B cell (primary cell): ENCODE data around the gene DCLK1. TPM values are rescaled to one million over a fixed set of nuclear protein-coding genes. Genes with fewer than 3 reads are reported as not detected.

ENCODE experiments used
- ATAC-seq: fragments of 200-7000 bp; cut with Tn5 transposase; one replicate; pipeline ENCODE4 v1.10.0; 2021; ENCODE audit warnings: low read depth, mild to moderate bottlenecking, moderate number of reproducible peaks, moderate library complexity
- CTCF ChIA-PET: fragments of 350-600 bp; sonication (Branson Sonifier 250); formaldehyde crosslinking; loops from one replicate; lab custom pipeline; 2021; ENCODE audit warnings: antibody characterized with exemption, inconsistent platforms; lab: Charles Lee
- POLR2A ChIA-PET: fragments of 350-600 bp; sonication (Branson Sonifier 250); formaldehyde crosslinking; loops from one replicate; lab custom pipeline; 2021; ENCODE audit warnings: antibody characterized with exemption; lab: Charles Lee
- DNase-seq: peaks from one replicate; pipeline ENCODE4 v3.0.0; 2013
- H2AFZ ChIP-seq: 2 replicates; pipeline ENCODE4 v1.6.1; 2012; ENCODE audit warnings: mild to moderate bottlenecking, low read depth, low read length; ENCODE audit not compliant: insufficient read depth, poor library complexity, severe bottlenecking
- H3K27ac ChIP-seq, 2 donors: 1 replicate in 1 of 2; 2 replicates in 1 of 2; pipeline ENCODE4 v1.5.1; 2012 to 2013; ENCODE audit warnings: low read length in 2 of 2, mild to moderate bottlenecking in 2 of 2, moderate library complexity in 1 of 2
- H3K27me3 ChIP-seq, 4 experiments: fragments of 200-600 bp in 1 of 4; sonication (generic) in 1 of 4; replicated peaks in 1 of 4; 1 replicate in 2 of 4; 2 replicates in 2 of 4; pipeline versions ENCODE4 v1.6.1 to v1.7.0; 2013 to 2016; ENCODE audit warnings: low read length in 3 of 4, mild to moderate bottlenecking in 2 of 4, mixed read lengths in 1 of 4, moderate library complexity in 1 of 4; ENCODE audit not compliant: insufficient read depth in 4 of 4, control insufficient read depth in 3 of 4; ENCODE audit errors: control extremely low read depth in 1 of 4
- H3K36me3 ChIP-seq, 2 experiments: replicated peaks in 1 of 2; 1 replicate in 1 of 2; 2 replicates in 1 of 2; pipeline versions ENCODE4 v1.6.1 to v1.7.1; 2013; ENCODE audit warnings: low read length in 1 of 2; ENCODE audit not compliant: insufficient read depth in 2 of 2, control insufficient read depth in 1 of 2; ENCODE audit errors: control extremely low read depth in 1 of 2, extremely low read depth in 1 of 2
- H3K4me1 ChIP-seq, 2 donors: fragments of 200-600 bp in 1 of 2; sonication (generic) in 1 of 2; 1 replicate in 1 of 2; 2 replicates in 1 of 2; pipeline versions ENCODE4 v1.5.1 to v1.6.1; 2013 to 2017; ENCODE audit warnings: low read length in 2 of 2; ENCODE audit not compliant: control insufficient read depth in 2 of 2, insufficient read depth in 2 of 2
- H3K4me2 ChIP-seq: replicated peaks from 2 replicates; pipeline ENCODE3; 2012; ENCODE audit warnings: mild to moderate bottlenecking, low read depth, low read length; ENCODE audit not compliant: poor library complexity, severe bottlenecking
- H3K4me3 ChIP-seq, 5 experiments: fragments of 200-600 bp in 1 of 5; sonication (generic) in 1 of 5; 1 replicate in 3 of 5; 2 replicates in 2 of 5; pipeline versions ENCODE4 v1.5.1 to v1.7.0; 2011 to 2016; ENCODE audit warnings: low read length in 4 of 5, mild to moderate bottlenecking in 4 of 5, low read depth in 2 of 5, control low read depth in 1 of 5, moderate library complexity in 1 of 5; ENCODE audit not compliant: insufficient read depth in 1 of 5; ENCODE audit errors: control extremely low read depth in 1 of 5, extremely low read depth in 1 of 5
- H3K79me2 ChIP-seq: fragments of 200-600 bp; sonication (generic); one replicate; pipeline ENCODE4 v1.6.0; 2016; ENCODE audit warnings: low read length; ENCODE audit not compliant: control insufficient read depth, insufficient read depth
- H3K9ac ChIP-seq: fragments of 200-600 bp; sonication (generic); 2 replicates; pipeline ENCODE4 v1.6.1; 2017; ENCODE audit warnings: mild to moderate bottlenecking, low read length, moderate library complexity
- H3K9me3 ChIP-seq, 3 donors: one replicate each; pipeline versions ENCODE4 v1.6.1 to v1.7.1; 2013; ENCODE audit warnings: low read length in 2 of 3; ENCODE audit not compliant: control insufficient read depth in 2 of 3, insufficient read depth in 1 of 3; ENCODE audit errors: control extremely low read depth in 1 of 3
- H4K20me1 ChIP-seq: 2 replicates; pipeline ENCODE4 v1.6.0; 2012; ENCODE audit warnings: mild to moderate bottlenecking, low read length; ENCODE audit not compliant: insufficient read depth, control insufficient read depth, poor library complexity, severe bottlenecking
- H3K27ac Mint-ChIP-seq: one replicate; pipeline ENCODE4 v1.8.0; 2021; ENCODE audit warnings: mixed read lengths
- H3K27me3 Mint-ChIP-seq: one replicate; pipeline ENCODE4 v1.8.0; 2021; ENCODE audit warnings: mixed read lengths
- H3K4me1 Mint-ChIP-seq: one replicate; pipeline ENCODE4 v1.8.0; 2021; ENCODE audit warnings: mixed read lengths
- H3K4me3 Mint-ChIP-seq: one replicate; pipeline ENCODE4 v1.8.0; 2021; ENCODE audit warnings: mixed read lengths
- H3K9me3 Mint-ChIP-seq: one replicate; pipeline ENCODE4 v1.8.0; 2022; ENCODE audit warnings: mixed read lengths; ENCODE audit not compliant: insufficient read depth
- EZH2 ChIP-seq: IDR thresholded peaks from 2 replicates; pipeline ENCODE4 v1.6.1; 2012; ENCODE audit warnings: borderline replicate concordance, low read depth, mild to moderate bottlenecking, moderate library complexity, low read length; ENCODE audit not compliant: insufficient read depth, poor library complexity, severe bottlenecking
- WGBS: methylation state at CpG from one replicate; pipeline ENCODE4 v1.1.5; 2013; ENCODE audit warnings: missing lambda C conversion rate; ENCODE audit not compliant: insufficient coverage; 5-methylcytosine and 5-hydroxymethylcytosine counted together
- intact Hi-C: fragments of 100-400 bp; cut with micrococcal nuclease; formaldehyde crosslinking; loops from one replicate; pipeline ENCODE4 v1.10.0; 2022
- polyA plus RNA-seq: library from polyadenylated mRNA; depleted of rRNA; stranded (reverse); fragments of >200 nt; gene quantifications from 2 replicates; pipeline ENCODE4 v1.2.3, GENCODE V29; 2012
- total RNA-seq, 2 donors: library from RNA; stranded (reverse); fragments of 120-200 nt in 1 of 2; gene quantifications; 1 replicate in 1 of 2; 2 replicates in 1 of 2; pipeline versions ENCODE4 v1.2.3 to v1.2.4, GENCODE V29; 2013 to 2022
- TF ChIP-seq, protein P1 (sequence below): fragments of 200-600 bp; IDR thresholded peaks from one replicate; pipeline ENCODE4 v1.8.0; 2022; ENCODE audit warnings: antibody characterized with exemption, mild to moderate bottlenecking

Gene DCLK1
- total and polyA plus RNA-seq, 2 donors (not counting 1 experiment from before 2014, with no cell fraction given), result not detected

- no peaks in the 10 kb centered on the region for H3K4me1 ChIP-seq
- no peak for DNase-seq
- no peak for ATAC-seq
- H3K4me2 ChIP-seq, result no peak overlapping the region
- intact Hi-C loops, result no loop called here
- no peak overlapping the region for H3K4me3 ChIP-seq
- ChIA-PET CTCF (no interaction called here), POLR2A (no interaction called here)
- Mint-ChIP-seq H3K27ac (no peak overlapping the region), H3K4me1 (no peaks in the 10 kb centered on the region), H3K4me3 (no peak overlapping the region), H3K27me3 (no peaks in the 10 kb centered on the region), H3K9me3 (no peaks in the 10 kb centered on the region)
- H2AFZ ChIP-seq, result no peak overlapping the region
- no peaks in the 10 kb centered on the region for H3K36me3 ChIP-seq
- no peaks in the 10 kb centered on the region for H3K79me2 ChIP-seq
- TF ChIP-seq, protein P1, sequence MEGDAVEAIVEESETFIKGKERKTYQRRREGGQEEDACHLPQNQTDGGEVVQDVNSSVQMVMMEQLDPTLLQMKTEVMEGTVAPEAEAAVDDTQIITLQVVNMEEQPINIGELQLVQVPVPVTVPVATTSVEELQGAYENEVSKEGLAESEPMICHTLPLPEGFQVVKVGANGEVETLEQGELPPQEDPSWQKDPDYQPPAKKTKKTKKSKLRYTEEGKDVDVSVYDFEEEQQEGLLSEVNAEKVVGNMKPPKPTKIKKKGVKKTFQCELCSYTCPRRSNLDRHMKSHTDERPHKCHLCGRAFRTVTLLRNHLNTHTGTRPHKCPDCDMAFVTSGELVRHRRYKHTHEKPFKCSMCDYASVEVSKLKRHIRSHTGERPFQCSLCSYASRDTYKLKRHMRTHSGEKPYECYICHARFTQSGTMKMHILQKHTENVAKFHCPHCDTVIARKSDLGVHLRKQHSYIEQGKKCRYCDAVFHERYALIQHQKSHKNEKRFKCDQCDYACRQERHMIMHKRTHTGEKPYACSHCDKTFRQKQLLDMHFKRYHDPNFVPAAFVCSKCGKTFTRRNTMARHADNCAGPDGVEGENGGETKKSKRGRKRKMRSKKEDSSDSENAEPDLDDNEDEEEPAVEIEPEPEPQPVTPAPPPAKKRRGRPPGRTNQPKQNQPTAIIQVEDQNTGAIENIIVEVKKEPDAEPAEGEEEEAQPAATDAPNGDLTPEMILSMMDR, result no peak
- TF ChIP-seq EZH2, result no peak
- no peaks in the 10 kb centered on the region for H4K20me1 ChIP-seq
- no peaks in the 10 kb centered on the region for H3K9me3 ChIP-seq
- no peaks in the 10 kb centered on the region for H3K27me3 ChIP-seq
- H3K27ac ChIP-seq, result no peak overlapping the region
- 86% methylated on average over 2 of the region's 2 CpGs for WGBS
- H3K9ac ChIP-seq, result no peak overlapping the region
Measured at GRCh38 chr13:35957996-35958395, 173.2 kb downstream of the DCLK1 start.

- no peaks in the 10 kb centered on the region for H3K27me3 Mint-ChIP-seq
- no peak overlapping the region for H3K9ac ChIP-seq
- H3K4me3 Mint-ChIP-seq, result no peak overlapping the region
- intact Hi-C loops, result no loop called here
- no peaks in the 10 kb centered on the region for H3K9me3 ChIP-seq
- no peaks in the 10 kb centered on the region for H3K9me3 Mint-ChIP-seq
- no peak for ATAC-seq
- H3K4me1 ChIP-seq, result no peaks in the 10 kb centered on the region
- H3K27ac ChIP-seq, result no peak overlapping the region
- no peaks in the 10 kb centered on the region for H3K4me1 Mint-ChIP-seq
- no peak overlapping the region for H2AFZ ChIP-seq
- H3K4me2 ChIP-seq, result no peak overlapping the region
- TF ChIP-seq, protein P1, result no peak
- no peak for TF ChIP-seq EZH2
- H4K20me1 ChIP-seq, result no peaks in the 10 kb centered on the region
- no peak overlapping the region for H3K27ac Mint-ChIP-seq
- ChIA-PET CTCF (no interaction called here), POLR2A (no interaction called here)
- no peaks in the 10 kb centered on the region for H3K36me3 ChIP-seq
- H3K4me3 ChIP-seq, result no peak overlapping the region
- no CpG with 5 or more reads among the region's 1 CpG for WGBS
- no peak for DNase-seq
- no peaks in the 10 kb centered on the region for H3K79me2 ChIP-seq
- H3K27me3 ChIP-seq, result no peaks in the 10 kb centered on the region
Measured at GRCh38 chr13:35957241-35957731, 173.9 kb downstream of the DCLK1 start.
